Esophagus mucosa (tissue), 1 donor: ENCODE measurements around the gene TBX20. TPM values are rescaled to one million over a fixed set of nuclear protein-coding genes. Genes with fewer than 3 reads are reported as not detected.
"Not testable (repeated sequence)": the region's sequence is repeated elsewhere in the genome, so short reads cannot be mapped to it uniquely, and the experiment has no call there.

Source experiments
- ATAC-seq: fragments of 200-7000 bp; cut with Tn5 transposase; one replicate; pipeline ENCODE4 v1.9.1; 2020
- total RNA-seq: library from RNA; stranded (reverse); gene quantifications from one replicate; pipeline ENCODE4 v1.2.4, GENCODE V29; 2023
- donor health status: DM: yes; HTN: yes; CAD: no.

TBX20 gene
- total RNA-seq, 1 donor from 2014 or later: not detected

- ATAC-seq: not testable (repeated sequence)
Observed at GRCh38 chr7:35220176-35220575, 33.7 kb downstream of the TBX20 start.

GRCh38 chr7:35216033-35216432 is 37.9 kb downstream of the TBX20 start:
- ATAC-seq: not testable (repeated sequence)

GRCh38 chr7:35215063-35215462 is 38.8 kb downstream of the TBX20 start:
- not testable (repeated sequence) for ATAC-seq

GRCh38 chr7:35206924-35207323 is 47.0 kb downstream of the TBX20 start:
- ATAC-seq: not testable (repeated sequence)

- not testable (repeated sequence) for ATAC-seq
Observed at GRCh38 chr7:35204850-35205249, 49.0 kb downstream of the TBX20 start.

GRCh38 chr7:35204031-35204430 is 49.9 kb downstream of the TBX20 start:
- ATAC-seq: not testable (repeated sequence)

GRCh38 chr7:35202353-35202752 is 51.5 kb downstream of the TBX20 start:
- ATAC-seq: not testable (repeated sequence)

- not testable (repeated sequence) for ATAC-seq
Observed at GRCh38 chr7:35200170-35200569, 53.7 kb downstream of the TBX20 start.

- not testable (repeated sequence) for ATAC-seq
Observed at GRCh38 chr7:35198370-35199140, 55.3 kb downstream of the TBX20 start.

- not testable (repeated sequence) for ATAC-seq
Observed at GRCh38 chr7:35191571-35191970, 62.3 kb downstream of the TBX20 start.

- not testable (repeated sequence) for ATAC-seq
Observed at GRCh38 chr7:35190146-35190773, 63.6 kb downstream of the TBX20 start.

- ATAC-seq: not testable (repeated sequence)
Observed at GRCh38 chr7:35186751-35187150, 67.1 kb downstream of the TBX20 start.

GRCh38 chr7:35185908-35186731 is 67.8 kb downstream of the TBX20 start:
- no peak for ATAC-seq

- not testable (repeated sequence) for ATAC-seq
Observed at GRCh38 chr7:35185578-35185907, 68.4 kb downstream of the TBX20 start.

GRCh38 chr7:35184961-35185360 is 68.9 kb downstream of the TBX20 start:
- not testable (repeated sequence) for ATAC-seq

- ATAC-seq: not testable (repeated sequence)
Observed at GRCh38 chr7:35183873-35184503, 69.9 kb downstream of the TBX20 start.

- not testable (repeated sequence) for ATAC-seq
Observed at GRCh38 chr7:35180665-35181064, 73.2 kb downstream of the TBX20 start.

- not testable (repeated sequence) for ATAC-seq
Observed at GRCh38 chr7:35173176-35173575, 80.7 kb downstream of the TBX20 start.

GRCh38 chr7:35172131-35172530 is 81.8 kb downstream of the TBX20 start:
- ATAC-seq: not testable (repeated sequence)

GRCh38 chr7:35167658-35168057 is 86.2 kb downstream of the TBX20 start:
- not testable (repeated sequence) for ATAC-seq

GRCh38 chr7:35167158-35167557 is 86.7 kb downstream of the TBX20 start:
- not testable (repeated sequence) for ATAC-seq

GRCh38 chr7:35161059-35161740 is 92.7 kb downstream of the TBX20 start:
- ATAC-seq: not testable (repeated sequence)
